PC-9 (cell line): Measurements from ENCODE around the gene PRCP.

ENCODE experiments used
- CTCF ChIP-seq: fragments of 200-600 bp; sonication (generic); conservative IDR thresholded peaks from 2 replicates; pipeline ENCODE4 v1.6.1; 2017; ENCODE audit warnings: mixed run types, antibody characterized with exemption, mild to moderate bottlenecking, moderate library complexity
- EZH2 ChIP-seq: fragments of 200-600 bp; sonication (generic); IDR thresholded peaks from 2 replicates; pipeline ENCODE4 v1.8.0; 2017; ENCODE audit warnings: antibody characterized with exemption, low read depth

- TF ChIP-seq CTCF = no peak
- no peak for TF ChIP-seq EZH2
These were observed 41.6 kb downstream of the PRCP start for GRCh38 chr11:82858556-82859091.
